Measurements from ENCODE around the gene COPG1. TPM values are rescaled to one million over a fixed set of nuclear protein-coding genes. Genes with fewer than 3 reads are reported as not detected.

The COPG1 gene
- total and polyA plus RNA-seq, 2 of the 13 experiments (the other 11 are each of a cell fraction or from before 2014, with no cell fraction given), result 98.6 to 166 TPM

DNA sequence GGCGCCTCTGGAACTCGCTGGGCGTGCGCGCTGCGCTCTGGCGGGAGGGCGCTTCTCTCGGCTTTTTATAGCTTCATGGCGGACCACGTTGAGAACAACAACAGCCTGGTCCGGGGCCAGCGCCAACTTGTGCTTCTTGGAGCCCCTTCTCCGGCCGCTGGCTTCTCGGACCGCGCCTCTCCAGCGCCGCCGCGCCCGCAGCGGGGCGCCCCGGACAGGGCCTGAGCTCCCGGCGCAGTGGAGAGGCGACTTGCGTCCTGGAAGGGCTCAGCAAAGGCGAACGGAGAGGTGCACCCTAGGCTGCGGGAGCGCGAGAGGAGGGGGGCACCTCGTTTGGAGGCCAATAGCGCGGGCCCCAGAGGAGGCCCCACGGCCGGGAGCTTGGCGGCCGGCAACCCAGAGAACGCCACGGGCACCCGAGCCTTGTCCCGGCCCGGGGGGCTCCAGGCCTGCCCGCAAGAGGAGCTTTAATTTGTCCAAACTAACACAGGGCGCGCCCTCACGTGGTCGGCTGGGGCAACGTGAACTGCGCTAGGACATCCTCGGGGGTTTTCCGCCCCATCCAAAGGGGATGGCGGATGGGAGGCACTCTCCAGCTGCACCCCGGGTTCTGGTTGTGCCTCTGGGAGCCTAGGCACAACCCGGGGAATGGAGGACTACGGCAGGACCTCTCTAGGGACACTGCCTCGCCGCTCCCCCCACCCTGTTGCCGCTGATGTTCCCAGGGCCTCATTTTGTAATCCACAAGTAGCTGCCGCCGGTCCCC lies 67.0 kb downstream of the COPG1 start:
- intact Hi-C loops (cut with micrococcal nuclease; ENCODE audit: unreplicated experiment) (loop anchor here (2.0 kb wide), 1 partner anchor 38 kb away; the partner anchor contains the start of gene HMCES), in situ Hi-C loops (cut with HindIII; ENCODE audit: extremely low pct_ligation_motif_present, low pct_unique_long_range_greater_than_20kb) (no loop called here)
- DNase-seq (ENCODE audit: low spot score) (peak; percentile 68), FAIRE-seq (no peak), ATAC-seq (peak; percentile 23)
- Histone ChIP-seq H4K20me1 (ENCODE audit: insufficient read depth, low read length) (peaks cover 8% of the 10 kb centered on the region; the same call in 1 of the 2 replicates), H3K36me3 (replicated peaks in 1 of 2; ENCODE audit: control insufficient read depth in 1 of 2, insufficient read depth in 2 of 2, low read length in 2 of 2) (no peaks in the 10 kb centered on the region), H2AFZ (ENCODE audit: low read length) (no peak overlapping the region), H3K4me3 (replicated peaks in 1 of 3; ENCODE audit: insufficient read depth in 1 of 3, low read depth in 2 of 3, low read length in 3 of 3) (peak overlapping the region; percentile 92 to 98 (median 95)), H3K79me2 (ENCODE audit: insufficient read depth, low read length) (peaks cover 5% of the 10 kb centered on the region), H3K4me1 (ENCODE audit: insufficient read depth, low read length) (peaks cover 23% of the 10 kb centered on the region), H3K27me3 (ENCODE audit: control insufficient read depth in 1 of 2, insufficient read depth in 2 of 2, low read length in 2 of 2) (no peaks in the 10 kb centered on the region; a peak in 1 of 5 replicates), H3K4me2 (ENCODE audit: low read depth, low read length) (peak overlapping the region; percentile 83), H3K27ac (ENCODE audit: extremely low read length, insufficient read depth, low read length) (peak overlapping the region; percentile 85), H3K9me3 (ENCODE audit: low read length) (no peaks in the 10 kb centered on the region), H3K9ac (ENCODE audit: insufficient read depth, low read depth, low read length) (peak overlapping the region; percentile 88)
- BruUV-seq (replicated peaks), result no TSS peak
- 0% methylated on average over 13 of the region's 65 CpGs for WGBS (ENCODE audit: low lambda C conversion rate)
- POLR2A ChIA-PET, result interaction anchor here (0.5 to 3.5 kb wide), 26 partner anchors 11 to 317 kb away, joined by 3 to 33 read pairs (median 4); partner anchors contain the start of genes CNBP, COPG1, HMCES and IFT122
- CTCF ChIA-PET (ENCODE audit: low intra/inter-chr PET ratio, low total read pairs), result no interaction called here
- TF ChIP-seq, protein P1, sequence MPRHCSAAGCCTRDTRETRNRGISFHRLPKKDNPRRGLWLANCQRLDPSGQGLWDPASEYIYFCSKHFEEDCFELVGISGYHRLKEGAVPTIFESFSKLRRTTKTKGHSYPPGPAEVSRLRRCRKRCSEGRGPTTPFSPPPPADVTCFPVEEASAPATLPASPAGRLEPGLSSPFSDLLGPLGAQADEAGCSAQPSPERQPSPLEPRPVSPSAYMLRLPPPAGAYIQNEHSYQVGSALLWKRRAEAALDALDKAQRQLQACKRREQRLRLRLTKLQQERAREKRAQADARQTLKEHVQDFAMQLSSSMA (CRISPR knock-in tag; IDR thresholded peaks at IDR 0.05), result no peak
- peak; percentile 81 for TF ChIP-seq SAP130 (CRISPR knock-in tag; IDR thresholded peaks at IDR 0.05; ENCODE audit: low read depth)
- TF ChIP-seq, protein P2, sequence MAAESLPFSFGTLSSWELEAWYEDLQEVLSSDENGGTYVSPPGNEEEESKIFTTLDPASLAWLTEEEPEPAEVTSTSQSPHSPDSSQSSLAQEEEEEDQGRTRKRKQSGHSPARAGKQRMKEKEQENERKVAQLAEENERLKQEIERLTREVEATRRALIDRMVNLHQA (CRISPR knock-in tag; IDR thresholded peaks at IDR 0.05), result no peak
- peak; percentile 40; the same call in 1 of the 2 replicates for TF ChIP-seq ZSCAN9 (CRISPR knock-in tag; IDR thresholded peaks at IDR 0.05; ENCODE audit: borderline replicate concordance)
- peak; percentile 49; the same call in 1 of the 2 replicates for TF ChIP-seq ELF3 (CRISPR knock-in tag; IDR thresholded peaks at IDR 0.05)
- TF ChIP-seq PITX1 (CRISPR knock-in tag; IDR thresholded peaks at IDR 0.05), result peak; percentile 9; the same call in 1 of the 2 replicates
- TF ChIP-seq, protein P3, sequence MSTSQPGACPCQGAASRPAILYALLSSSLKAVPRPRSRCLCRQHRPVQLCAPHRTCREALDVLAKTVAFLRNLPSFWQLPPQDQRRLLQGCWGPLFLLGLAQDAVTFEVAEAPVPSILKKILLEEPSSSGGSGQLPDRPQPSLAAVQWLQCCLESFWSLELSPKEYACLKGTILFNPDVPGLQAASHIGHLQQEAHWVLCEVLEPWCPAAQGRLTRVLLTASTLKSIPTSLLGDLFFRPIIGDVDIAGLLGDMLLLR (CRISPR knock-in tag; IDR thresholded peaks at IDR 0.05), result peak; percentile 18; the same call in 1 of the 2 replicates
- TF ChIP-seq, protein P4, sequence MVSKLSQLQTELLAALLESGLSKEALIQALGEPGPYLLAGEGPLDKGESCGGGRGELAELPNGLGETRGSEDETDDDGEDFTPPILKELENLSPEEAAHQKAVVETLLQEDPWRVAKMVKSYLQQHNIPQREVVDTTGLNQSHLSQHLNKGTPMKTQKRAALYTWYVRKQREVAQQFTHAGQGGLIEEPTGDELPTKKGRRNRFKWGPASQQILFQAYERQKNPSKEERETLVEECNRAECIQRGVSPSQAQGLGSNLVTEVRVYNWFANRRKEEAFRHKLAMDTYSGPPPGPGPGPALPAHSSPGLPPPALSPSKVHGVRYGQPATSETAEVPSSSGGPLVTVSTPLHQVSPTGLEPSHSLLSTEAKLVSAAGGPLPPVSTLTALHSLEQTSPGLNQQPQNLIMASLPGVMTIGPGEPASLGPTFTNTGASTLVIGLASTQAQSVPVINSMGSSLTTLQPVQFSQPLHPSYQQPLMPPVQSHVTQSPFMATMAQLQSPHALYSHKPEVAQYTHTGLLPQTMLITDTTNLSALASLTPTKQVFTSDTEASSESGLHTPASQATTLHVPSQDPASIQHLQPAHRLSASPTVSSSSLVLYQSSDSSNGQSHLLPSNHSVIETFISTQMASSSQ (IDR thresholded peaks at IDR 0.05; ENCODE audit: low read depth), result no peak
- TF ChIP-seq, protein P4 (CRISPR knock-in tag; IDR thresholded peaks at IDR 0.05; ENCODE audit: borderline replicate concordance), result peak; percentile 48; the same call in 1 of the 2 replicates
- TF ChIP-seq ZNF615 (CRISPR knock-in tag; IDR thresholded peaks at IDR 0.05; ENCODE audit: borderline replicate concordance), result no peak
- TF ChIP-seq CERS6 (CRISPR knock-in tag; IDR thresholded peaks at IDR 0.05), result no peak
- no peak for TF ChIP-seq IKZF4 (CRISPR knock-in tag; IDR thresholded peaks at IDR 0.05; ENCODE audit: borderline replicate concordance, low read depth, not compliant biosample characterization)
- no peak for TF ChIP-seq ZMYM3 (CRISPR knock-in tag; IDR thresholded peaks at IDR 0.05)
- no peak for TF ChIP-seq MBD4 (IDR thresholded peaks at IDR 0.05; ENCODE audit: borderline replicate concordance, low read length)
- TF ChIP-seq POLR2A (IDR thresholded peaks at IDR 0.05; ENCODE audit: insufficient read depth in 1 of 2, low read depth in 2 of 2, low read length in 2 of 2), result peak in 1 of 2 experiments; percentile 99; a peak in 1 of 4 replicates
- TF ChIP-seq ATF5 (CRISPR knock-in tag; IDR thresholded peaks at IDR 0.05; ENCODE audit: low read depth), result no peak
